GM12878 (cell line): Measurements from ENCODE around the gene MGARP. TPM values are rescaled to one million over a fixed set of nuclear protein-coding genes. Genes with fewer than 3 reads are reported as not detected.

Experiments
- ATF2 ChIP-seq: IDR thresholded peaks from 2 replicates; pipeline ENCODE4 v1.6.1; 2012; ENCODE audit warnings: low read length, inconsistent platforms
- BMI1 ChIP-seq: fragments of 450-650 bp; IDR thresholded peaks from 2 replicates; pipeline ENCODE4 v1.6.1; 2016; ENCODE audit warnings: mild to moderate bottlenecking, moderate library complexity, borderline replicate concordance
- CBX5 ChIP-seq: sonication (generic); IDR thresholded peaks from 2 replicates; pipeline ENCODE4 v1.6.1; 2016; ENCODE audit warnings: low read depth, moderate library complexity, mild to moderate bottlenecking, inconsistent platforms
- CHD1 ChIP-seq: IDR thresholded peaks from 2 replicates; pipeline ENCODE4 v1.6.1; 2012; ENCODE audit warnings: low read depth, low read length, improper control_type of control experiment
- E2F8 ChIP-seq: fragments of 450-650 bp; IDR thresholded peaks from 2 replicates; pipeline ENCODE4 v1.6.1; 2018; ENCODE audit warnings: mild to moderate bottlenecking, low read depth, moderate library complexity; ENCODE audit not compliant: partially characterized antibody
- E4F1 ChIP-seq: fragments of 450-650 bp; IDR thresholded peaks from 2 replicates; pipeline ENCODE4 v1.6.1; 2018; ENCODE audit warnings: borderline replicate concordance, mild to moderate bottlenecking; ENCODE audit not compliant: partially characterized antibody
- GABPA ChIP-seq: IDR thresholded peaks from 2 replicates; pipeline ENCODE4 v1.6.1; 2014; ENCODE audit warnings: antibody characterized with exemption, low read depth, mild to moderate bottlenecking, inconsistent platforms
- HSF1 ChIP-seq: fragments of 150-350 bp; IDR thresholded peaks from 2 replicates; pipeline ENCODE4 v1.6.1; 2014; ENCODE audit warnings: mild to moderate bottlenecking, low read depth, low read length
- IKZF1 ChIP-seq: fragments of 450-650 bp; conservative IDR thresholded peaks from 2 replicates; pipeline ENCODE4 v1.6.1; 2017; ENCODE audit warnings: antibody characterized with exemption, mild to moderate bottlenecking
- IRF4 ChIP-seq: IDR thresholded peaks from 2 replicates; pipeline ENCODE4 v1.6.1; 2011; ENCODE audit warnings: low read depth, low read length
- JUNB ChIP-seq: IDR thresholded peaks from 2 replicates; pipeline ENCODE4 v1.6.1; 2016; ENCODE audit warnings: antibody characterized with exemption, mild to moderate bottlenecking
- KDM1A ChIP-seq: fragments of 200-600 bp; sonication (generic); IDR thresholded peaks from 2 replicates; pipeline ENCODE4 v1.6.1; 2016; ENCODE audit warnings: borderline replicate concordance
- NBN ChIP-seq: fragments of 450-650 bp; IDR thresholded peaks from 2 replicates; pipeline ENCODE4 v1.6.1; 2016
- NR2F1 ChIP-seq: fragments of 450-650 bp; conservative IDR thresholded peaks from 2 replicates; pipeline ENCODE4 v1.6.1; 2017; ENCODE audit warnings: mild to moderate bottlenecking
- PAX8 ChIP-seq: fragments of 450-650 bp; IDR thresholded peaks from 2 replicates; pipeline ENCODE4 v1.6.1; 2017; ENCODE audit warnings: mild to moderate bottlenecking, moderate library complexity
- RB1 ChIP-seq: fragments of 450-650 bp; formaldehyde crosslinking; IDR thresholded peaks from 2 replicates; pipeline ENCODE4 v1.6.1; 2017; ENCODE audit warnings: mild to moderate bottlenecking, borderline replicate concordance
- SPI1 ChIP-seq: IDR thresholded peaks from 2 replicates; pipeline ENCODE4 v1.6.1; 2011; ENCODE audit warnings: low read depth, mild to moderate bottlenecking, low read length, moderate library complexity, borderline replicate concordance; ENCODE audit not compliant: insufficient read depth
- STAT1 ChIP-seq: fragments of 450-650 bp; conservative IDR thresholded peaks from 2 replicates; pipeline ENCODE4 v1.6.1; 2014; ENCODE audit warnings: antibody characterized with exemption, mild to moderate bottlenecking
- SUZ12 ChIP-seq: fragments of 200-600 bp; sonication (generic); IDR thresholded peaks from one replicate; pipeline ENCODE4 v1.6.1; 2018; ENCODE audit warnings: antibody characterized with exemption, mild to moderate bottlenecking; ENCODE audit not compliant: unreplicated experiment
- ZBTB33 ChIP-seq: fragments of 450-650 bp; IDR thresholded peaks from 2 replicates; pipeline ENCODE4 v1.6.1; 2017; ENCODE audit warnings: mild to moderate bottlenecking
- ZZZ3 ChIP-seq: IDR thresholded peaks from 2 replicates; pipeline ENCODE4 v1.6.1; 2011; ENCODE audit warnings: low read depth; ENCODE audit not compliant: control insufficient read depth, insufficient read length
- polyA plus RNA-seq, 11 experiments: library from polyadenylated mRNA; depleted of rRNA in 4 of 11; unstranded in 6 of 11; stranded (reverse) in 5 of 11; fragments of >200 nt; fragmentation: Nextera tagmentation in 4 of 11; fragmentation: Illumina TruSeq in 1 of 11; extraction: Ambion mirVana in 4 of 11; extraction: Trizol in 1 of 11; gene quantifications; 1 replicate in 1 of 11; 2 replicates in 10 of 11; pipeline versions ENCODE4 v1.2.1 to v1.2.3, GENCODE V29; 2011 to 2016; ENCODE audit warnings: inconsistent platforms in 2 of 11, missing spikeins in 2 of 11, low read depth in 1 of 11
- total RNA-seq, 4 experiments: library from RNA; depleted of rRNA in 3 of 4; stranded (reverse); fragments of >200 nt in 3 of 4; fragmentation: Illumina TruSeq in 1 of 4; extraction: Trizol in 1 of 4; gene quantifications; 2 replicates each; pipeline versions ENCODE4 v1.2.1 to v1.2.3, GENCODE V29; 2013 to 2021

The MGARP gene
- total and polyA plus RNA-seq, 10 of the 15 experiments (the other 5 are each of a cell fraction or from before 2014, with no cell fraction given), result 0.04 to 0.23 (median 0.08) TPM; not detected in 7

GRCh38 chr4:139295206-139295941 lies 15.3 kb upstream of the MGARP start (continued):
- no peak for TF ChIP-seq PAX8
- TF ChIP-seq E4F1, result no peak
- TF ChIP-seq KDM1A, result no peak
- peak; percentile 61 for TF ChIP-seq IKZF1
- TF ChIP-seq JUNB, result no peak
- TF ChIP-seq ATF2, result no peak; the same call in 1 of the 2 replicates
- TF ChIP-seq CBX5, result peak; percentile 40; the same call in 1 of the 2 replicates
- TF ChIP-seq IRF4, result peak; percentile 62; the same call in 1 of the 2 replicates
- TF ChIP-seq RB1, result peak; percentile 78; the same call in 1 of the 2 replicates
- no peak for TF ChIP-seq CHD1
- TF ChIP-seq SPI1, result no peak
- TF ChIP-seq STAT1, result no peak
- no peak for TF ChIP-seq ZBTB33
- TF ChIP-seq BMI1, result no peak
- no peak for TF ChIP-seq E2F8
- peak; percentile 66; the same call in 1 of the 2 replicates for TF ChIP-seq GABPA
- peak; percentile 78 for TF ChIP-seq NR2F1
- TF ChIP-seq SUZ12, result no peak
- TF ChIP-seq ZZZ3, result no peak
- peak; percentile 63; the same call in 1 of the 2 replicates for TF ChIP-seq NBN
- no peak for TF ChIP-seq HSF1
